Rectal smooth muscle tissue (tissue), 1 donor: ENCODE data around the gene TRIM2.

Experiments used
- H3K27ac ChIP-seq: one replicate; pipeline ENCODE4 v1.7.0; 2013; ENCODE audit warnings: low read depth, low read length, inconsistent platforms
- H3K27me3 ChIP-seq: one replicate; pipeline ENCODE4 v1.7.0; 2013; ENCODE audit warnings: low read length; ENCODE audit not compliant: control insufficient read depth, insufficient read depth
- H3K36me3 ChIP-seq: one replicate; pipeline ENCODE4 v1.7.0; 2013; ENCODE audit warnings: low read length; ENCODE audit not compliant: control insufficient read depth, insufficient read depth
- H3K4me1 ChIP-seq: one replicate; pipeline ENCODE4 v1.7.0; 2013; ENCODE audit warnings: low read length; ENCODE audit not compliant: control insufficient read depth, insufficient read depth
- H3K4me3 ChIP-seq: one replicate; pipeline ENCODE4 v1.7.0; 2013; ENCODE audit warnings: low read length
- H3K9ac ChIP-seq: one replicate; pipeline ENCODE4 v1.7.0; 2013; ENCODE audit warnings: low read length

Gene TRIM2

GRCh38 chr4:153366486-153366885 lies 162.2 kb downstream of the TRIM2 start:
- H3K4me1 ChIP-seq: no peaks in the 10 kb centered on the region
- H3K36me3 ChIP-seq: no peaks in the 10 kb centered on the region
- H3K27me3 ChIP-seq: no peaks in the 10 kb centered on the region
- H3K27ac ChIP-seq: no peak overlapping the region
- H3K9ac ChIP-seq: no peak overlapping the region
- no peak overlapping the region for H3K4me3 ChIP-seq

DNA sequence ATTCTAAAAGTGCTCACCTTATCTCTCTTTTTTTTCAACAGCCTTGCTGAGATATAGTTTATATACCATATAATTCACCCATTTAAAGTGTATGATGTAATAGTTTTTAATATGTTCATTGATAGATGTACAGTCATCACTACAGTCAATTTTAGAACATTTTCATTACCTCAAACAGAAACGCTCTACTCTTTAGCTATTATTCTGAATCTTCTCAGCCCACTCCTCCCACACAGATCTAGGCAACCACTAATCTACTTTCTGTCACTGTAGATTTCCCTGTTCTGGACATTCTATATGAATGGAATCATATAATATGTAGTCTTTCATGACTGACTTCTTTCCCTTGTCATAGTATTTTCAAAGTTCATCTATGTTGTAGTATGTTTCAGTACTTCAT lies 162.8 kb downstream of the TRIM2 start:
- H3K27ac ChIP-seq: no peak overlapping the region
- H3K36me3 ChIP-seq: no peaks in the 10 kb centered on the region
- no peak overlapping the region for H3K4me3 ChIP-seq
- no peaks in the 10 kb centered on the region for H3K4me1 ChIP-seq
- no peak overlapping the region for H3K9ac ChIP-seq
- no peaks in the 10 kb centered on the region for H3K27me3 ChIP-seq

- no peak overlapping the region for H3K4me3 ChIP-seq
- no peaks in the 10 kb centered on the region for H3K4me1 ChIP-seq
- H3K27me3 ChIP-seq: no peaks in the 10 kb centered on the region
- no peaks in the 10 kb centered on the region for H3K36me3 ChIP-seq
- no peak overlapping the region for H3K27ac ChIP-seq
- no peak overlapping the region for H3K9ac ChIP-seq
These were observed 164.8 kb downstream of the TRIM2 start for GRCh38 chr4:153369021-153369420.

DNA sequence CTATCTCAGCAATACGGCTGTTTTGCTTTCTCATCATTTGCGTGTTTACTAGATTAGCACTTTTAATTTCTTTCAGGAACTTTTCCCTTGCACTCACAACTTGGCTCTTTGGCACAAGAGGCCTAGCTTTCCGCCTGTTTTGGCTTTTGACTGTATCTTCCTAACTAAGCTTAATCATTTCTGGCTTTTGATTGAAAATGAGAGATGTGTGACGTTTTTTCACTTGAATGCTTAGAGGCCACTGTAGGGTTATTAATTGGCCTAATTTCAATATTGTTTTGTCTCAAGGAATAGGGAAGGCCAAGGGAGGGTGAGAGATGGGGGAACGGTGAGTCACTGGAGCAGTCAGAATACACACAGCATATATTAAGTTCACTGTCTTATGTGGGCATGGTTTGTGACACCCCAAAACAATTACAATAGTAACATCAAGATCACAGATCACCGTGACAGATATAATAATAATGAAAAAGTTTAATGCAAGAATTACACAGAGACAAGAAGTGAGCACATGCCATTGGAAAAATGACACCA lies 167.5 kb downstream of the TRIM2 start:
- Histone ChIP-seq H3K27ac (no peak overlapping the region), H3K4me1 (no peaks in the 10 kb centered on the region), H3K27me3 (no peaks in the 10 kb centered on the region), H3K9ac (no peak overlapping the region), H3K36me3 (no peaks in the 10 kb centered on the region), H3K4me3 (no peak overlapping the region)

- no peak overlapping the region for H3K9ac ChIP-seq
- H3K36me3 ChIP-seq: no peaks in the 10 kb centered on the region
- H3K4me3 ChIP-seq: no peak overlapping the region
- no peaks in the 10 kb centered on the region for H3K4me1 ChIP-seq
- no peaks in the 10 kb centered on the region for H3K27me3 ChIP-seq
- H3K27ac ChIP-seq: no peak overlapping the region
These were observed 168.8 kb downstream of the TRIM2 start for GRCh38 chr4:153372967-153373562.

GRCh38 chr4:153374442-153374841 lies 170.2 kb downstream of the TRIM2 start:
- Histone ChIP-seq H3K4me3 (no peak overlapping the region), H3K36me3 (no peaks in the 10 kb centered on the region), H3K27ac (no peak overlapping the region), H3K27me3 (no peaks in the 10 kb centered on the region), H3K9ac (no peak overlapping the region), H3K4me1 (no peaks in the 10 kb centered on the region)

DNA sequence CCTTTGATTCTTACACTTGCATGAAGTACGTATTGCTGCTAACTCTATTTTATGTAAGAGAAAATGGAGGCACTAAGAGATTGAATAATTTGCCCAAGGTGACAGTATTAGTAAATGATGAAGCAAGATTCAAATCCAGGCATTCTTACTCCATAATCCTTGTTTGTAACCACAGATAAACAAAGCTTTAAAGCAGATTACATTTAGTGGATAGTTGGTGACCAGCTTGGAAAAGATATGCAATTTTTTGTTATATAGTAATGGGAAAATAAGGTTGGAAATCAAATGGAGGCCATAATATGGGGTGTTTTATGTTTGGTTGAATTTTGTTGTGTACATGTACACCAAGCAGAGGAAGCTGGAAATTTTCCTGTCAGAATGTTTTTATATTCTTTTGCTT lies 171.1 kb downstream of the TRIM2 start:
- Histone ChIP-seq H3K27ac (no peak overlapping the region), H3K9ac (no peak overlapping the region), H3K27me3 (no peaks in the 10 kb centered on the region), H3K4me3 (no peak overlapping the region), H3K36me3 (no peaks in the 10 kb centered on the region), H3K4me1 (no peaks in the 10 kb centered on the region)

- Histone ChIP-seq H3K4me3 (no peak overlapping the region), H3K4me1 (no peaks in the 10 kb centered on the region), H3K36me3 (no peaks in the 10 kb centered on the region), H3K27me3 (no peaks in the 10 kb centered on the region), H3K27ac (no peak overlapping the region), H3K9ac (no peak overlapping the region)
These were observed 178.9 kb downstream of the TRIM2 start for GRCh38 chr4:153383131-153383530.

- Histone ChIP-seq H3K27ac (no peak overlapping the region), H3K9ac (no peak overlapping the region), H3K27me3 (no peaks in the 10 kb centered on the region), H3K4me3 (no peak overlapping the region), H3K36me3 (no peaks in the 10 kb centered on the region), H3K4me1 (no peaks in the 10 kb centered on the region)
These were observed 179.9 kb downstream of the TRIM2 start for GRCh38 chr4:153384160-153384559.

- no peaks in the 10 kb centered on the region for H3K36me3 ChIP-seq
- H3K27me3 ChIP-seq: no peaks in the 10 kb centered on the region
- no peak overlapping the region for H3K9ac ChIP-seq
- H3K4me1 ChIP-seq: no peaks in the 10 kb centered on the region
- H3K27ac ChIP-seq: no peak overlapping the region
- H3K4me3 ChIP-seq: no peak overlapping the region
These were observed 181.5 kb downstream of the TRIM2 start for GRCh38 chr4:153385784-153386183.

DNA sequence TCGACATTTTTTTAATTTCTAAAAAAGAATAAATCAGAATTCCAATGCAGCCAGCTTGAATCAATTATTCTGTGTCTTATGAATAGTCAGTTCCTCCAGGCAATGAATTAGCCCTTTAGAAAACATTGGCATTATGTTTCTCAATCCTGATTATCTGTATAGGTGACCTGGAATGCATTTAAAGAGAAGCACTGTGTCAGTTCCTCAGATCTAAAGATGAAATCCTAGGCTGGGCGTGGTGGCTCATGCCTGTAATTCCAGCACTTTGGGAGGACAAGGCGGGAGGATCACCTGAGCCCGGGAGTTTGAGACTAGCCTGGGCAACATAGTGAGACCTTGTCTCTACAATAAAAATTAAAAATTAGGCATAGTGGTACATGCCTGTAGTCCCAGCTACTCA lies 183.7 kb downstream of the TRIM2 start:
- Histone ChIP-seq H3K27me3 (no peaks in the 10 kb centered on the region), H3K4me3 (no peak overlapping the region), H3K9ac (no peak overlapping the region), H3K4me1 (no peaks in the 10 kb centered on the region), H3K27ac (no peak overlapping the region), H3K36me3 (no peaks in the 10 kb centered on the region)
